ENCODE results near the gene MAPKAP1.

The MAPKAP1 gene

GRCh38 chr9:125446561-125447094 lies 260.4 kb downstream of the MAPKAP1 start:
- no peak for DNase-seq
- no peak for TF ChIP-seq GATA1 (IDR thresholded peaks at IDR 0.05; ENCODE audit: low read depth, low read length)
- TF ChIP-seq POLR2A (IDR thresholded peaks at IDR 0.05; ENCODE audit: low read length), result no peak

- TF ChIP-seq POLR2A (IDR thresholded peaks at IDR 0.05; ENCODE audit: low read length) (no peak), GATA1 (IDR thresholded peaks at IDR 0.05; ENCODE audit: low read depth, low read length) (no peak)
- no peak for DNase-seq
Observed at GRCh38 chr9:125444956-125445506, 262.0 kb downstream of the MAPKAP1 start.

- DNase-seq, result no peak
- TF ChIP-seq POLR2A (IDR thresholded peaks at IDR 0.05; ENCODE audit: low read length) (no peak), GATA1 (IDR thresholded peaks at IDR 0.05; ENCODE audit: low read depth, low read length) (no peak)
Observed at GRCh38 chr9:125444166-125444565, 262.8 kb downstream of the MAPKAP1 start.

- TF ChIP-seq POLR2A (IDR thresholded peaks at IDR 0.05; ENCODE audit: low read length) (no peak), GATA1 (IDR thresholded peaks at IDR 0.05; ENCODE audit: low read depth, low read length) (no peak)
- no peak for DNase-seq
Observed at GRCh38 chr9:125443367-125443766, 263.6 kb downstream of the MAPKAP1 start.

DNA sequence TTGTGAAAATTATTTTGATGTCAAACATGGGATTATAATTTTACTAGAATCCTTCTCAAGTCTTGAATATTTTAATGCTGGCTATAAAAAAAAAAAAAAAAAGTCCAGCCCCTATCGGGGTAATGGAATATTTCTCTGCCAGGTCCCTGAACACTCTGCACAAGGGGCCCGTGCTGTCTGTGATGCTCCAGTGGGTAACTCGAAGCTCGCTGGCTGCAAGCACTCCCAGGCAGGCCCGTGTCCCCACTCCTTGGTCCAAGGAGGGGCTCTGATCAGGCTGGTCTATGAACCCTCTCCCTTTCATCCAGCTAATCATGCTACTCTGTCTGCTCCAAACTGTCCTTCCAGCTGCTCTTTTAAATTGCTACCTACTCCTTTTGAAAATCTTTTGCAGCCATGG lies 264.6 kb downstream of the MAPKAP1 start:
- DNase-seq, result no peak
- TF ChIP-seq GATA1 (IDR thresholded peaks at IDR 0.05; ENCODE audit: low read depth, low read length) (no peak), POLR2A (IDR thresholded peaks at IDR 0.05; ENCODE audit: low read length) (no peak)

GRCh38 chr9:125440411-125440810 lies 266.6 kb downstream of the MAPKAP1 start:
- TF ChIP-seq GATA1 (IDR thresholded peaks at IDR 0.05; ENCODE audit: low read depth, low read length) (no peak), POLR2A (IDR thresholded peaks at IDR 0.05; ENCODE audit: low read length) (no peak)
- no peak for DNase-seq

GRCh38 chr9:125439434-125440272 lies 267.4 kb downstream of the MAPKAP1 start:
- DNase-seq, result no peak
- TF ChIP-seq POLR2A (IDR thresholded peaks at IDR 0.05; ENCODE audit: low read length) (no peak), GATA1 (IDR thresholded peaks at IDR 0.05; ENCODE audit: low read depth, low read length) (no peak)

DNA sequence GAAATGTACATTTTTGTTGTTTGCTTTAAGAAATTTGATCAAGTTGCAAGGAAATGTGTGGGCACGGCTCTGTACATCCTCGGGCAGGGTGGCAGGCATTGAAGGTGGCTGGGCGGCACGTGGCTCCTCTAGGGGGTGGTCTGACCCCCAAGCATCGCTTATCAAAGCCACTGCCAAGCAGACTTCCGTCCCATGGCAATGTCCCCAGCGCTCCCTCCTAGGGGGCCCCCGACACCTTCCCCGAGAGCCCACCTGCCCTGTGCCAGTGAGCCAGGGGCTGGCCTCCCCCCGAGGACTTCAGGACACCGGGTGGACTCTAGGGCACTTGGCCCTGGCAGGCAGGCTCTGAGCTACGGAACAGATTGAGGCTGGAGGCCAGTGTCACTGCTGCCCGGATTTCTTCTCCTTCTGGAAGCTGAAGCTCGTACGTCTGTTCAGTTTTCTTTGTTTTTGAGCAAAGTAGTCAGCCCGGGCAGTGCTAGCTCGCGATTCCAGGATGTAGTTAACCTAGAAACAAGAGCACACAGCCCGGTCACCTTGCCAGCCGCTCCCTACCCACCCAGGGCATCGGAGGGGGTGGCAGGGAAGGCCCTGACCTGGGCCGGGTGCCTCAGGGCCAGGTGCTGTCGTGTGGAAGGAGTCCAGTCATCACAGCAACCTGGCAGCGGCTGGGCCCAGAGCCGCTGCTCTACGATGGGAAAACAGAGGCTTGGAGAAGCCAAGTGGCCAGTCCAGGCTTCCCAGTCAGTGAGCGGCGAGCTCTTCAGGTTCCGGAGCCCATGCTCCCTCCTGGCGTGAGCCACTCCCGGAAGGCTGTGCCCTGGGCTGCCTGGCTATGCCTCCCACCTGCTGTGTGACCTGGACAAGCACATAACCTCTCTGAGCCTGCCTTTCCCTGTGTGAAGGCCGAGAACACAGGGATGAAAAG lies 268.2 kb downstream of the MAPKAP1 start:
- TF ChIP-seq GATA1 (IDR thresholded peaks at IDR 0.05; ENCODE audit: low read depth, low read length), result no peak
- TF ChIP-seq POLR2A (IDR thresholded peaks at IDR 0.05; ENCODE audit: low read length), result no peak
- DNase-seq, result no peak

DNA sequence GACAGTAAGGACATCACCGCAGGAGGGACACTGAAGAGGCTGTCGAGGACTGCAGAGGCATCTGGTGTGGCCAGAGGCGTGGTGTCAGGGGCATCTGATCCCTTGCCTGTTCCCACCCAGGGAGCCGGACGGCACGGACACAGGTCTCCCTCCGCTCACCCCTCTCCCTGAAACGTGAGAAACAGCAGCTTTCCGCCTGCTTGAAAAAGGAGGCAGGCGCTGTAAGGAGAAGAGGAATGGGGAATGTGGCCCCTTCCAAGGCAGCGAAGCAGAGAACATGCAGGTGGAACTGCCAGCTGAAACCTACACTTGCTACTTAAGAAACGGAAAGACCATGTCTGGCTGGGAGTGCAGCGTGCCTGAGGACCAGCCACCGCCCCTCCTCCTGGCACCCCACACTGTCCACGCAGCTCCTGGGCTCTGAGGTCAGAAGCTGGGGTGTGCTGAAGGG lies 269.2 kb downstream of the MAPKAP1 start:
- TF ChIP-seq GATA1 (IDR thresholded peaks at IDR 0.05; ENCODE audit: low read depth, low read length) (no peak), POLR2A (IDR thresholded peaks at IDR 0.05; ENCODE audit: low read length) (no peak)
- DNase-seq, result no peak

- no peak for DNase-seq
- TF ChIP-seq POLR2A (IDR thresholded peaks at IDR 0.05; ENCODE audit: low read length), result no peak
- TF ChIP-seq GATA1 (IDR thresholded peaks at IDR 0.05; ENCODE audit: low read depth, low read length), result no peak
Observed at GRCh38 chr9:125436613-125437443, 270.2 kb downstream of the MAPKAP1 start.

DNA sequence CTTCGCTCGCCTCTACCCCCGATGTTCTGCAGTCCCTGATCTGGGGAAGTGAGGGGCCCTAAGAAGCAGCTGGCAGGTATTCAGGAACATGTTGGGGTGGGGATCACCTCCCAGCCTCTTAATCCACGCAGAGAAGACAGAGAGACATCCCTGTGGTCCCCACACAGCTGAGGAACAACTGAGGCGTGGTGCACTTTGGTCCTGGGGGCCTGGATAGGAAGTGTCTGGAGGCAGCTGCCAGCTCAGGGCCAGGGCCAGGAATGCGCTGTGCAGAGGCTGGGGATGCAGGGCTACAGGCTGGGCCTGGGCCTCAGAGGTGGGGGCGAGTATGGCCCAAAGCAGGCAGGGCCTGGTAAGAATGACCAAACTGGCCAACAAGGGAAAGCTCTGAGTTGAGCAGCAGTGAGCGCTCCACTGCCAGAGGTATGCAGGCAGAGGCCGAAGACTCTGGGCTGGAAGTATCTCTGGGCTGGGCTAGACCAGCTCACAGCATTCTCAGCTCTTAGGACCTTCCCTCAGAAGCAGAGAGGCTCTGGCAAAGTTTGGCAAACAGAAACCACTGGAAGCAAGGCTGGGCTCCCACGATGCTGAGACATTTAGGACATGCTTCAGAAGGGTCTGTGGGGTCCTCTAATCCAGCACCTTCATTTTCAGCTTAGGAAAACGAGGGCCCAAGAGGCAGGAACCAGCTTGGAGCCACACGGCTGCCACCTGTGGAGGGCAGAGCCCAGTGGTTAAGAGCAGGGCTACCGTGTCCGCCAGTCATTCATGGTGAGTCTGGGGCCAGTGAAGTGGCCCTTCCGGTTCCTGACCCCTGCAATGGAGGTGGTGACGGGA lies 271.0 kb downstream of the MAPKAP1 start:
- no peak for DNase-seq
- no peak for TF ChIP-seq GATA1 (IDR thresholded peaks at IDR 0.05; ENCODE audit: low read depth, low read length)
- TF ChIP-seq POLR2A (IDR thresholded peaks at IDR 0.05; ENCODE audit: low read length), result no peak
